Stimulated activated CD8-positive, alpha-beta memory T cell treated with anti-CD3 and anti-CD28 coated beads, Interleukin-4, amount 100 ng/mL, for 1 hour (primary cell): ENCODE measurements around the gene TFF1.

Source experiments
- DNase-seq, 2 donors: peaks; one replicate each; pipeline ENCODE4 v3.0.0-alpha.2; 2020; ENCODE audit warnings: low read depth in 2 of 2, low spot score in 1 of 2

The TFF1 gene

GRCh38 chr21:42319851-42320572 lies 46.3 kb downstream of the TFF1 start:
- no peak for DNase-seq

GRCh38 chr21:42319376-42319775 lies 47.0 kb downstream of the TFF1 start:
- DNase-seq, result no peak

- DNase-seq, result no peak
These were observed 48.2 kb downstream of the TFF1 start for GRCh38 chr21:42317826-42318746.

- DNase-seq, result no peak
These were observed 49.0 kb downstream of the TFF1 start for GRCh38 chr21:42317341-42317741.

GRCh38 chr21:42316891-42317290 lies 49.4 kb downstream of the TFF1 start:
- no peak for DNase-seq

- DNase-seq, result no peak
These were observed 50.9 kb downstream of the TFF1 start, which contains the start of gene TFF3 for GRCh38 chr21:42315296-42315891. Gene TFF3 (minus strand): TSS chr21:42315409. CDS start chr21:42315374, 35 bp downstream.

- no peak for DNase-seq
These were observed 51.6 kb downstream of the TFF1 start for GRCh38 chr21:42314616-42315295.

GRCh38 chr21:42313501-42313969 lies 52.8 kb downstream of the TFF1 start:
- no peak for DNase-seq

- DNase-seq, result no peak
These were observed 53.7 kb downstream of the TFF1 start for GRCh38 chr21:42312626-42313104.
